ENCODE data around the gene COL5A1. TPM values are rescaled to one million over a fixed set of nuclear protein-coding genes. Genes with fewer than 3 reads are reported as not detected.

COL5A1 gene
- total RNA-seq, 1 experiment from 2014 or later = 9.5 TPM

DNA sequence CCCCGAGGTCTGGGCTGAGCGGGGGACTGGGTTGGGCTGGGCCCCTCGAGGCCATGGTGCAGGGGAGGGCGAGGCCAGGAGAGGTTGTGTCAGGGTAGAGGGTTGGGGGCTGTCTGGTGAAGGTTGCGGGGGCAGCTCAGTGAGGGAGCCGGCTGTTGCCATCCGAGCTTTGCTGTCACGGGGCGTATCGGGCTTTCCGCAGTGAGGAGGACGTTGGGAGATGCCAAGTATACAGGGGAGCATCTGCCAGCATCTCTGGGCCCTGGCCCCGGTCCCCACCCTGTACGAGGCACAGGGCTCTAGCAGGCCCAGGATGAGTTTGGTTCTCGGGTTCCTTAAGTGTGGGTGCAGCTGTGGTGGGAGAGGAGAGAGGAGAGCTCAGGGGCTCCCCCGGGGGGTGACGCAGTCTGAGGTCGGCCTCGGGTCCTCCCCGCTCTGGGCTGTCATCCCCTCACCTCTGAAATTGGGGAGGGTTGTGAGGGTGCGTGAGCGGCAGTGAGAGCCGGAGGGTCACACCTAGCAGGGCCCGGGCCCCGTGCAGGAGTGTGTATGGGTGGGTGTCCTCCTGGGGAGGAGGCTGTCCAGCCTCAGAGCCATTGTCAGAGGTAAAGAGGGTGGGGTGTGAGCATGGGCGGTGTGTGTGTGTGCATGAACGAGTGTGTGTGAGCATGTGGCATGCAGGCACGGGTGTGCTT, 87.3 kb downstream of the COL5A1 start:
- H3K27me3 Mint-ChIP-seq (ENCODE audit: low read depth) = no peaks in the 10 kb centered on the region
- no peak for DNase-seq

More for the DNA sequence above, 87.3 kb downstream of the COL5A1 start:
- no peak overlapping the region for H2AK5ac ChIP-seq (ENCODE audit: insufficient read length, low read length)
- H4K8ac ChIP-seq (replicated peaks; ENCODE audit: insufficient read length, low read depth, low read length) = no peak overlapping the region
- no peak overlapping the region for H3K4ac ChIP-seq (ENCODE audit: low read depth, low read length)
- H3K9me3 Mint-ChIP-seq = peaks cover 0 to 3% of the 10 kb centered on the region in 2 experiments; a peak in 1 of 5 replicates
- no peak overlapping the region for H3K27ac ChIP-seq (ENCODE audit: insufficient read length, low read depth, low read length)
- no peak overlapping the region for H3K23ac ChIP-seq (ENCODE audit: insufficient read length, low read depth, low read length)
- H3K4me1 Mint-ChIP-seq = peaks cover 2 to 5% of the 10 kb centered on the region in 2 experiments; a peak in 3 of 4 replicates
- H3K4me2 ChIP-seq (ENCODE audit: insufficient read depth, insufficient read length, low read length) = no peak overlapping the region
- H3T11ph ChIP-seq (ENCODE audit: low read length) = no peak overlapping the region
- H3K36me3 Mint-ChIP-seq (ENCODE audit: insufficient read depth in 1 of 3, low read depth in 3 of 3) = peaks cover 0 to 4% (median 0%) of the 10 kb centered on the region in 3 experiments; a peak in 3 of 7 replicates
- no peaks in the 10 kb centered on the region for H4K20me1 ChIP-seq (ENCODE audit: control insufficient read depth, insufficient read depth, insufficient read length)
- no CpG with 5 or more reads among the region's 28 CpGs for WGBS (ENCODE audit: extremely low coverage, insufficient read length, low lambda C conversion rate)
- TF ChIP-seq, protein P1, sequence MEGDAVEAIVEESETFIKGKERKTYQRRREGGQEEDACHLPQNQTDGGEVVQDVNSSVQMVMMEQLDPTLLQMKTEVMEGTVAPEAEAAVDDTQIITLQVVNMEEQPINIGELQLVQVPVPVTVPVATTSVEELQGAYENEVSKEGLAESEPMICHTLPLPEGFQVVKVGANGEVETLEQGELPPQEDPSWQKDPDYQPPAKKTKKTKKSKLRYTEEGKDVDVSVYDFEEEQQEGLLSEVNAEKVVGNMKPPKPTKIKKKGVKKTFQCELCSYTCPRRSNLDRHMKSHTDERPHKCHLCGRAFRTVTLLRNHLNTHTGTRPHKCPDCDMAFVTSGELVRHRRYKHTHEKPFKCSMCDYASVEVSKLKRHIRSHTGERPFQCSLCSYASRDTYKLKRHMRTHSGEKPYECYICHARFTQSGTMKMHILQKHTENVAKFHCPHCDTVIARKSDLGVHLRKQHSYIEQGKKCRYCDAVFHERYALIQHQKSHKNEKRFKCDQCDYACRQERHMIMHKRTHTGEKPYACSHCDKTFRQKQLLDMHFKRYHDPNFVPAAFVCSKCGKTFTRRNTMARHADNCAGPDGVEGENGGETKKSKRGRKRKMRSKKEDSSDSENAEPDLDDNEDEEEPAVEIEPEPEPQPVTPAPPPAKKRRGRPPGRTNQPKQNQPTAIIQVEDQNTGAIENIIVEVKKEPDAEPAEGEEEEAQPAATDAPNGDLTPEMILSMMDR (conservative IDR thresholded peaks at IDR 0.05) = no peak
- no peaks in the 10 kb centered on the region for H3K79me2 ChIP-seq (ENCODE audit: insufficient read depth, low read length)
- no peak overlapping the region for H3K56ac ChIP-seq (ENCODE audit: insufficient read length, low read depth, low read length)
- H2BK20ac ChIP-seq (ENCODE audit: low read depth, low read length, poor library complexity, severe bottlenecking) = no peak overlapping the region
- H3K14ac ChIP-seq (ENCODE audit: insufficient read depth, low read length) = no peak overlapping the region
- H3K4me3 Mint-ChIP-seq = no peak overlapping the region
- H4K5ac ChIP-seq (ENCODE audit: insufficient read length, low read depth, low read length) = no peak overlapping the region
- H3K9ac ChIP-seq (ENCODE audit: extremely low read depth, insufficient read length, low read length) = no peak overlapping the region
- H4K91ac ChIP-seq (ENCODE audit: insufficient read length, low read depth, low read length) = no peak overlapping the region
- no peaks in the 10 kb centered on the region for H3K9me3 ChIP-seq (ENCODE audit: control insufficient read depth, low read depth, low read length)
- no peak overlapping the region for H3K18ac ChIP-seq (ENCODE audit: insufficient read length, low read depth, low read length)
- H3K27ac Mint-ChIP-seq = peak overlapping the region in 2 of 3 experiments; percentile 40 to 77; a peak in 3 of 7 replicates
- no peaks in the 10 kb centered on the region for H3K27me3 ChIP-seq (ENCODE audit: insufficient read depth, low read length)
- no peak overlapping the region for H2BK5ac ChIP-seq (ENCODE audit: insufficient read length, low read length)
- no peak overlapping the region for H2AFZ ChIP-seq (ENCODE audit: low read length)
- no peak overlapping the region for H2BK120ac ChIP-seq (ENCODE audit: low read depth, low read length, poor library complexity, severe bottlenecking)
- H2BK12ac ChIP-seq (ENCODE audit: insufficient read length, low read depth, low read length) = no peak overlapping the region
- no peak overlapping the region for H2BK15ac ChIP-seq (ENCODE audit: low read depth, low read length)
- H3K4me1 ChIP-seq (ENCODE audit: insufficient read depth, low read length) = no peaks in the 10 kb centered on the region
- no peaks in the 10 kb centered on the region for H3K79me1 ChIP-seq (ENCODE audit: insufficient read depth, low read depth, low read length, poor library complexity, severe bottlenecking)
- H3K23me2 ChIP-seq (ENCODE audit: insufficient read length, low read depth, low read length, poor library complexity, severe bottlenecking) = no peaks in the 10 kb centered on the region
